Smooth muscle cell (in vitro differentiated cells): ENCODE data around the gene DDB1. TPM values are rescaled to one million over a fixed set of nuclear protein-coding genes. Genes with fewer than 3 reads are reported as not detected.
A peak's percentile ranks its signal among the peaks of the same experiment; 100 is the strongest.

Experiments
- DNase-seq: peaks from one replicate; lab custom pipeline; 2025; ENCODE audit not compliant: unreplicated experiment; lab: John Stamatoyannopoulos, UW
- H2AFZ ChIP-seq: fragments of 200-600 bp; sonication (generic); 2 replicates; pipeline ENCODE4 v1.6.0; 2016; ENCODE audit warnings: antibody characterized with exemption, low read depth, mild to moderate bottlenecking
- H3F3A ChIP-seq: fragments of 200-600 bp; sonication (generic); 2 replicates; pipeline ENCODE4 v1.6.0; 2017; ENCODE audit warnings: antibody characterized with exemption, low read depth
- H3K27ac ChIP-seq: fragments of 200-600 bp; sonication (generic); 2 replicates; pipeline ENCODE4 v1.5.1; 2016; ENCODE audit warnings: low read depth, mild to moderate bottlenecking
- H3K27me3 ChIP-seq: fragments of 200-600 bp; sonication (generic); 2 replicates; pipeline ENCODE4 v1.6.1; 2016; ENCODE audit warnings: low read depth, mild to moderate bottlenecking
- H3K36me3 ChIP-seq: fragments of 200-600 bp; sonication (generic); 2 replicates; pipeline ENCODE4 v1.5.1; 2016; ENCODE audit warnings: low read depth
- H3K4me1 ChIP-seq: fragments of 200-600 bp; sonication (generic); 2 replicates; pipeline ENCODE4 v1.5.1; 2016; ENCODE audit warnings: low read depth
- H3K4me2 ChIP-seq: fragments of 200-600 bp; sonication (generic); 2 replicates; pipeline ENCODE4 v1.6.0; 2016; ENCODE audit warnings: mild to moderate bottlenecking
- H3K4me3 ChIP-seq: fragments of 200-600 bp; sonication (generic); 2 replicates; pipeline ENCODE4 v1.5.1; 2016; ENCODE audit warnings: mild to moderate bottlenecking
- H3K79me2 ChIP-seq: fragments of 200-600 bp; sonication (generic); 2 replicates; pipeline ENCODE4 v1.6.0; 2016; ENCODE audit warnings: low read depth, mild to moderate bottlenecking
- H3K9ac ChIP-seq: fragments of 200-600 bp; sonication (generic); 2 replicates; pipeline ENCODE4 v1.6.0; 2016; ENCODE audit warnings: low read depth
- H3K9me3 ChIP-seq: fragments of 200-600 bp; sonication (generic); replicated peaks from 2 replicates; pipeline ENCODE4 v1.5.1; 2016; ENCODE audit warnings: low read depth
- H4K20me1 ChIP-seq: fragments of 200-600 bp; sonication (generic); 2 replicates; pipeline ENCODE4 v1.6.0; 2016; ENCODE audit warnings: low read depth
- CTCF ChIP-seq: fragments of 200-600 bp; sonication (generic); IDR thresholded peaks from 2 replicates; pipeline ENCODE4 v1.5.1; 2017; ENCODE audit warnings: borderline replicate concordance, mild to moderate bottlenecking, antibody characterized with exemption; ENCODE audit not compliant: insufficient read depth, poor library complexity, severe bottlenecking
- WGBS: methylation state at CpG from one replicate; pipeline ENCODE4 v1.1.7; 2016; ENCODE audit warnings: low lambda C conversion rate; 5-methylcytosine and 5-hydroxymethylcytosine counted together
- polyA plus RNA-seq: library from polyadenylated mRNA; unstranded; fragments of >200 nt; fragmentation: Nextera tagmentation; extraction: Ambion mirVana; gene quantifications from 2 replicates; pipeline ENCODE4 v1.2.1, GENCODE V29; 2016
- total RNA-seq: library from RNA; depleted of rRNA; stranded (reverse); fragments of >200 nt; gene quantifications from 2 replicates; pipeline ENCODE4 v1.2.3, GENCODE V29; 2014

Gene DDB1
- total and polyA plus RNA-seq, 2 experiments from 2014 or later: 143 to 150 TPM

DNA sequence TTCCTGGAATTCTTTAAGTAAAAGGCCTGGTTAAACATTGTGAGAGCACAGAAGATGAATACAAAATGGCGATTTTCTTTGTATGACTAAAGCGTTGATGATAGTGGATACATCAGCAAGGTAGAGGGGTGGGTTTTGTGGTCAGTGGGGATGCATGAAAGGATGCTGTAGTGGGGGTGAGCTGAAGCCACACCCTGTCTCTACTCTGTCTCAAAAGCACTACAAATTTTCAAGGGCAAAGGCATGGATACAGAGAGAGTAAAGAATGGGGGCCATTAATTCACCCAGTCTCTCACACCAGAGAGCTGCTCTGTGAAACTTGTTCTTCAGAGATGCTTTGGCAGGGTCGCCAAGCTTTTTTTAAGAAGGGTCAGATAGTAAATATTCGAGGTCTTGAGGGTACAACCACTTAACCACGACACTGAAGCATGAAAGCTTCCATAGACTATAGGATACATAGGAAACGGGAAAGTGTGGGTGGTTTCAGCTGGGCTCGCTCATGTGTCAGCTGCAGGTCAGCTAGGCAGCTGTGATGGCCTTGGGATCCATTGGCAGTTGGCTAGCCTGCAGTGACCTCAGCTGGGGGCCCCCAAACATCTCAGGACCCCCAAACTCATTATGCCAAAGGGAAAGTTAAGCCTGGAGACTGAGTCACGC is 37.6 kb upstream of the DDB1 start:
- H4K20me1 ChIP-seq: no peaks in the 10 kb centered on the region
- H3K9me3 ChIP-seq: no peaks in the 10 kb centered on the region
- H3F3A ChIP-seq: peaks cover 4% of the 10 kb centered on the region
- H3K4me3 ChIP-seq: no peak overlapping the region
- H3K27me3 ChIP-seq: no peaks in the 10 kb centered on the region
- peak overlapping the region; percentile 30 for H3K4me2 ChIP-seq
- H3K9ac ChIP-seq: peak overlapping the region; percentile 84
- no peak overlapping the region for H2AFZ ChIP-seq
- WGBS: 64% methylated on average over 8 of the region's 8 CpGs
- H3K4me1 ChIP-seq: no peaks in the 10 kb centered on the region
- TF ChIP-seq CTCF: no peak
- H3K36me3 ChIP-seq: no peaks in the 10 kb centered on the region
- H3K27ac ChIP-seq: peak overlapping the region; percentile 96
- H3K79me2 ChIP-seq: no peaks in the 10 kb centered on the region
- no peak for DNase-seq

DNA sequence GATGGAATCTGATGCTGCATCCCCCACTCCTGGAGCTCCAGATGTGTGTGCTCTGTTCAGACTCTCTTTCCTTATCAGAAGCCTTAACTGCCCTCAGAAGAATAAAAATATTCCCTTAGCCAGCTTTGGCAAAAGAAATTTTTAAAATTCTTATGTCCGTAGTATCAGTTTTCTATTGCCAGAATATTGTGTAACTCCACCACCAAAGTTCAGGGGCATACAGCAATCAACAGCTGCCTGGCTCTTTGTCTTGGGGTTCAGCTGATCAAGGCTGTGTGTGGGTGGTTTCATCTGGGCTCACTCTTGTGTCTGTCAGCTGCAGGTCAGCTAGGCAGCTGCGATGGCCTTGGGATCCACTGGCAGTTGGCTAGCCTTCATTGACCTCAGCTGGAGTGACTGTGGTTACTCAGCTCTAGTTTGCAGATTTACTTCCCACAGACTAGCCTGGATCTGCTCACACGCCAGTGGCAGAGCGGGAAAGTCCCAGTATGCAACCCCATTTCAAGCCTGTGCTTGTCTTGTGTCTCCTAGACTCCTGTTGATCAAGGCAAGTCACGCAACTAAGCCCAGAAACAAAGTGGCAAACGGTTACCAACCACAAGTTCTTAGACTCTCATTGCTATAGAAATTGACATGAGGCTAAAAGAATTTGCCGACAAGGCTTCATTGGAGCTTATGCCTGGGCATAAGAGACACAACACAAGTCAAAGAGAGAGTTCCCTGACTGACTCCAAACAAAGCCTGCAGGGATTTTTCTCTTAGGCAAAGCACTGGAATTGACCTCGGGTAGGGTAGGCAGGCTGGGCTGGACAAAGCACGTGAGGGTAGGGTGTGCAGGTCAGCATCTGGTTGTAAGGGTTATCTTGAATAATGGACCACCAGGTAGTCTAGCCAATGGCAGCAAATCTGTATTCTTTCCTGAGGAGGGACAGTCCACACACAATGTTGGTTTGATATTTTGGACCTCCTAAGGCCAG is 36.8 kb upstream of the DDB1 start:
- H3K4me2 ChIP-seq: peak overlapping the region; percentile 43
- no peak for DNase-seq
- H2AFZ ChIP-seq: no peak overlapping the region
- no peaks in the 10 kb centered on the region for H4K20me1 ChIP-seq
- no peaks in the 10 kb centered on the region for H3K36me3 ChIP-seq
- H3K9ac ChIP-seq: peak overlapping the region; percentile 84
- no peaks in the 10 kb centered on the region for H3K27me3 ChIP-seq
- H3K4me1 ChIP-seq: no peaks in the 10 kb centered on the region
- TF ChIP-seq CTCF: no peak
- peaks cover 4% of the 10 kb centered on the region for H3F3A ChIP-seq
- no peak overlapping the region for H3K4me3 ChIP-seq
- H3K27ac ChIP-seq: peak overlapping the region; percentile 96
- WGBS: 38% methylated on average over 9 of the region's 9 CpGs
- no peaks in the 10 kb centered on the region for H3K79me2 ChIP-seq
- H3K9me3 ChIP-seq: no peaks in the 10 kb centered on the region

DNA sequence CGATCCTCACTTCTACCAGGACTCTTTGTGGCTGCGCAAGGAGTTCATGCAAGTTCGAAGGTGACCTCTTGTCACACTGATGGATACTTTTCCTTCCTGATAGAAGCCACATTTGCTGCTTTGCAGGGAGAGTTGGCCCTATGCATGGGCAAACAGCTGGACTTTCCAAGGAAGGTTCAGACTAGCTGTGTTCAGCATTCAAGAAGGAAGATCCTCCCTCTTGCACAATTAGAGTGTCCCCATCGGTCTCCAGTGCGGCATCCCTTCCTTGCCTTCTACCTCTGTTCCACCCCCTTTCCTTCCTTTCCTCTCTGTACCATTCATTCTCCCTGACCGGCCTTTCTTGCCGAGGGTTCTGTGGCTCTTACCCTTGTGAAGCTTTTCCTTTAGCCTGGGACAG is 35.7 kb upstream of the DDB1 start:
- Histone ChIP-seq H3K4me3 (no peak overlapping the region), H2AFZ (no peak overlapping the region), H3K36me3 (no peaks in the 10 kb centered on the region), H3K4me1 (no peaks in the 10 kb centered on the region), H3K79me2 (peaks cover 9% of the 10 kb centered on the region), H3K27ac (peak overlapping the region; percentile 96), H4K20me1 (no peaks in the 10 kb centered on the region), H3K9me3 (no peaks in the 10 kb centered on the region), H3K9ac (peak overlapping the region; percentile 81), H3F3A (peaks cover 4% of the 10 kb centered on the region), H3K4me2 (peak overlapping the region; percentile 43), H3K27me3 (no peaks in the 10 kb centered on the region)
- DNase-seq: no peak
- no peak for TF ChIP-seq CTCF
- 98% methylated on average over 7 of the region's 7 CpGs for WGBS
